OCI-LY3 (cell line): ENCODE data around the gene ATP7B.

ENCODE experiments used
- EZH2phosphoT487 ChIP-seq: fragments of 200-600 bp; shearing (Covaris generic); IDR thresholded peaks from 2 replicates; pipeline ENCODE4 v1.6.1; 2018; ENCODE audit warnings: antibody characterized with exemption, mixed run types, low read depth
- TF ChIP-seq, protein P1 (sequence below): fragments of 200-600, 300-600 bp; sonication (generic); IDR thresholded peaks from 2 replicates; pipeline ENCODE4 v1.5.1; 2014; ENCODE audit warnings: antibody characterized with exemption, low read length, low read depth

- TF ChIP-seq, protein P1, sequence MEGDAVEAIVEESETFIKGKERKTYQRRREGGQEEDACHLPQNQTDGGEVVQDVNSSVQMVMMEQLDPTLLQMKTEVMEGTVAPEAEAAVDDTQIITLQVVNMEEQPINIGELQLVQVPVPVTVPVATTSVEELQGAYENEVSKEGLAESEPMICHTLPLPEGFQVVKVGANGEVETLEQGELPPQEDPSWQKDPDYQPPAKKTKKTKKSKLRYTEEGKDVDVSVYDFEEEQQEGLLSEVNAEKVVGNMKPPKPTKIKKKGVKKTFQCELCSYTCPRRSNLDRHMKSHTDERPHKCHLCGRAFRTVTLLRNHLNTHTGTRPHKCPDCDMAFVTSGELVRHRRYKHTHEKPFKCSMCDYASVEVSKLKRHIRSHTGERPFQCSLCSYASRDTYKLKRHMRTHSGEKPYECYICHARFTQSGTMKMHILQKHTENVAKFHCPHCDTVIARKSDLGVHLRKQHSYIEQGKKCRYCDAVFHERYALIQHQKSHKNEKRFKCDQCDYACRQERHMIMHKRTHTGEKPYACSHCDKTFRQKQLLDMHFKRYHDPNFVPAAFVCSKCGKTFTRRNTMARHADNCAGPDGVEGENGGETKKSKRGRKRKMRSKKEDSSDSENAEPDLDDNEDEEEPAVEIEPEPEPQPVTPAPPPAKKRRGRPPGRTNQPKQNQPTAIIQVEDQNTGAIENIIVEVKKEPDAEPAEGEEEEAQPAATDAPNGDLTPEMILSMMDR, result no peak
- TF ChIP-seq EZH2phosphoT487, result no peak
These were observed 15.0 kb upstream of the ATP7B start for GRCh38 chr13:52026246-52026626.
